Activated CD4-positive, alpha-beta T cell treated with anti-CD3 and anti-CD28 coated beads for 36 hours (primary cell): ENCODE measurements around the gene NPAS3. TPM values are rescaled to one million over a fixed set of nuclear protein-coding genes. Genes with fewer than 3 reads are reported as not detected.

ENCODE experiments used
- ATAC-seq: fragments of 200-7000 bp; cut with Tn5 transposase; one replicate; pipeline ENCODE4 v1.10.0; 2021; ENCODE audit warnings: mild to moderate bottlenecking, moderate library complexity
- CTCF ChIA-PET: fragments of 350-600 bp; sonication (Branson Sonifier 250); formaldehyde crosslinking; loops from one replicate; lab custom pipeline; 2021; ENCODE audit warnings: antibody characterized with exemption; lab: Charles Lee
- POLR2A ChIA-PET: fragments of 350-600 bp; sonication (Branson Sonifier 250); formaldehyde crosslinking; loops from one replicate; lab custom pipeline; 2021; ENCODE audit warnings: antibody characterized with exemption, inconsistent platforms; lab: Charles Lee
- DNase-seq: peaks from one replicate; pipeline ENCODE4 v3.0.0-alpha.2; 2020
- H3K27ac Mint-ChIP-seq: one replicate; pipeline ENCODE4 v1.8.0; 2021; ENCODE audit warnings: mixed read lengths
- H3K27me3 Mint-ChIP-seq: one replicate; pipeline ENCODE4 v1.8.0; 2021; ENCODE audit warnings: mixed read lengths
- H3K36me3 Mint-ChIP-seq: one replicate; pipeline ENCODE4 v1.8.0; 2021; ENCODE audit warnings: low read depth, mixed read lengths
- H3K4me1 Mint-ChIP-seq: one replicate; pipeline ENCODE4 v1.8.0; 2021; ENCODE audit warnings: mixed read lengths
- H3K4me3 Mint-ChIP-seq: one replicate; pipeline ENCODE4 v1.8.0; 2021; ENCODE audit warnings: mild to moderate bottlenecking, moderate library complexity, mixed read lengths
- H3K9me3 Mint-ChIP-seq: one replicate; pipeline ENCODE4 v1.8.0; 2021; ENCODE audit warnings: low read depth, mixed read lengths
- intact Hi-C, 2 experiments: fragments of 100-400 bp; cut with DNase I in 1 of 2; cut with micrococcal nuclease in 1 of 2; formaldehyde crosslinking; loops; one replicate each; pipeline versions ENCODE4 v1.14.2 to v1.15.1; 2022 to 2024; cut with DNase I, micrococcal nuclease
- total RNA-seq, 2 experiments: library from RNA; stranded (reverse); gene quantifications; one replicate each; pipeline ENCODE4 v1.2.3, GENCODE V29; 2021

NPAS3 gene
- total RNA-seq, 2 experiments from 2014 or later, result not detected

DNA sequence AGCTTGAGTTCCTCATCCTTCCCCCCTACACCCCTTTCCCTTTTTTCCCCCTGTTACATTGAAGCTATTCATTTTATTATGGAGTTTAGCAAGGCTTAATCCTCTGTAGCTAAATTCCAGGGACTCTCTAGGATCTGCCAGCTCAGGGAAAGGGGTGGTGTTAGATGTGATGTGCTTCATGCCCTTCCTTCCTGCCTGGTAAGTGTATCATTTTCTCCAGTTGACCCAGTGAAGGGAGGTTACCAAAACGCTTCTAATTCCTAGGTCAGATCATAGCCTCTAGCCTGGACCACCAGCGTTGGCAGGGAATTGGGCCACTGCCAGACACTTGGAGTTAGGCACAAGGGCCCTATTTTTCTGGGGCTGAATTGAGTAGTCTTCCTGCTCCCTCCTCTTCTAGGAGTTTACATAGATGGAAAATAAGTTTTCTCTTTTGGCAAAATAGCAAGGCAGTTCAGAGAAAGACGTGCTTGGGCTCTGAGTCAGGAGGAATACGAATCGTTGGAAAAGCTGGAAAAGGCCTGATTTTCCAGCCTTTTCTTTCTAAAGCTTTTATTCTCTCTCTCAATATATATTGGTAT is 88.3 kb downstream of the NPAS3 start:
- H3K36me3 Mint-ChIP-seq, result no peaks in the 10 kb centered on the region
- POLR2A ChIA-PET, result no interaction called here
- no peak overlapping the region for H3K27ac Mint-ChIP-seq
- no peak for DNase-seq
- CTCF ChIA-PET, result interaction anchor here (0.6 kb wide), 1 partner anchor 72 kb away, joined by 3 read pairs; no protein-coding TSS in a partner anchor
- no peak overlapping the region for H3K4me3 Mint-ChIP-seq
- peaks cover 5% of the 10 kb centered on the region for H3K9me3 Mint-ChIP-seq
- no peaks in the 10 kb centered on the region for H3K4me1 Mint-ChIP-seq
- no peak for ATAC-seq
- H3K27me3 Mint-ChIP-seq, result peaks cover 3% of the 10 kb centered on the region
- intact Hi-C loops, result no loop called here

DNA sequence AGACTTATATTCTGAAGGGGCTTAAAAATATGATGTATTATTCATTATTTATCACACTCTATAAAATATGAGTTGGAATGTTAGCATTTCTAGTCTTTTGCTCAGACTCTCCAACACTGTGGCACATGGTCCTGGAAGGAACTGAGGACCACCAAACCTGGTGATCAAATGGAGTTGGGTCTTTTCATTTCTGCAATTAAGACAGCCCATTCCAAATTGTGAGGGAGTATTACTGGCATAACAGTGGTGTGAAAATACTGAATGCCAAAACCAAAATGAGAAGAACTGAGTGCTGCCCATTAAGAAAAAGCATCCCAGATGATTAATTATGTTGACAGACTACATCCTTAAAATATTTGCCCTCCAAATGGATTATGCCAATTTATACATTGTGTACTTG is 90.8 kb downstream of the NPAS3 start:
- intact Hi-C loops, result no loop called here
- Mint-ChIP-seq H3K27me3 (peaks cover 3% of the 10 kb centered on the region), H3K9me3 (peaks cover 5% of the 10 kb centered on the region), H3K27ac (no peak overlapping the region), H3K4me3 (no peak overlapping the region), H3K36me3 (no peaks in the 10 kb centered on the region), H3K4me1 (no peaks in the 10 kb centered on the region)
- ChIA-PET CTCF (no interaction called here), POLR2A (no interaction called here)
- ATAC-seq, result no peak
- no peak for DNase-seq

DNA sequence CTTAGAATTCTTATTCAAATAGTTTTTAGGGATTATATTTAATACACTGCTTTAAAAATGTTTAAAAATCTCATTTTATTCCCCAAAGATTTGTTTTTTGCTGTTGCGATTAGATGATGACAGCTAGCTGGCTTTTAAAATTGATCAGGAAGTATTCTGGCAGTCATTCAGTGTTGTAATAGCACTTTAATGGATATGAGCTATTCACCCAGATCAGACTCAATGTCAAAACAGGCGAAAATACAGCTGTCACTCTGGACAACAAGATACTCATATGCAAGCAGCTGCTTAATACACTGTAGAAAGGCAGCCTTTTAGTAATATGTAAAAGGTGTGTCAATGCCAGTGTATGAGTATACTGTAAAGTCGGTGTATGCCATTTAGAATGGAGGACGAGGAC is 91.7 kb downstream of the NPAS3 start:
- intact Hi-C loops, result no loop called here
- Mint-ChIP-seq H3K36me3 (no peaks in the 10 kb centered on the region), H3K4me3 (no peak overlapping the region), H3K27me3 (peaks cover 3% of the 10 kb centered on the region), H3K4me1 (no peaks in the 10 kb centered on the region), H3K27ac (no peak overlapping the region), H3K9me3 (peaks cover 5% of the 10 kb centered on the region)
- no peak for DNase-seq
- ChIA-PET POLR2A (no interaction called here), CTCF (no interaction called here)
- no peak for ATAC-seq

DNA sequence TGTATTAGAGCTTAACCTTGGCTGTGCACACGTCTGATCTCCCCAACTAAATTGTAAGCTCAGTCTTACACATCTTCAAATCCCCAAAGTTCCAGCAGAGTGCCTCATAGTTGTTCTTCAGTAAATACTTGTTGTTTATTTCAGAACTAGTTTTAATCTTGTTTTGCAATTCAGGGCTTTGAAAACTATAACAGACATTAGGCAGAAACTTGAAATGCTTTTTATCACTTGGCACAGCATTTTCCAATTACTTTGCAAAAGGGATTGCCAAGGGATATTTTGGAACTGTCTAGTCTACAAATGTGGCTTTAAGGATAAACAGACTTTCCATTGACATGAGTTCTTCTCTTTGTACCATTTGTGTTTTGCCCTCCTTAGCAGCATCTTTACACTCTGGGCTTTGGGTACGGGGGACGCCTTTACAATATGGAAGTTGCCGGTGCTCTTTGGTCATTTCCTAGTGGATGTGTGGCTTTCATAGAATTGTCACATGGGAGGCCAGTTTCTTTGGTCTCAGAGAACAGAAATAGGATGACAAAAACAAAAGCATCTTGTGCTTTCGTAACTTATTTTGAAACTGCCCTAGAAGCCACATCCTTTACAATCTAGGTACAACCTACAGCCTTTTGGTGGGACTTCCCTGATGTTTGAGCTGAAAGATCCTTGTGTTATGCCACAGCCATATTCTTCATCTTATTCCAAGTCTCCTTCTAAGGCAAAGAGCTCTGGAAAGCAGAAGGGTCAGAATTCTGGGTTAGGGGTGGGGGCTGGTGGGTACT is 96.9 kb downstream of the NPAS3 start:
- Mint-ChIP-seq H3K27me3 (no peaks in the 10 kb centered on the region), H3K9me3 (no peaks in the 10 kb centered on the region), H3K36me3 (no peaks in the 10 kb centered on the region), H3K4me3 (no peak overlapping the region), H3K27ac (no peak overlapping the region), H3K4me1 (no peaks in the 10 kb centered on the region)
- ChIA-PET POLR2A (no interaction called here), CTCF (no interaction called here)
- no peak for DNase-seq
- no peak for ATAC-seq
- intact Hi-C loops, result no loop called here

DNA sequence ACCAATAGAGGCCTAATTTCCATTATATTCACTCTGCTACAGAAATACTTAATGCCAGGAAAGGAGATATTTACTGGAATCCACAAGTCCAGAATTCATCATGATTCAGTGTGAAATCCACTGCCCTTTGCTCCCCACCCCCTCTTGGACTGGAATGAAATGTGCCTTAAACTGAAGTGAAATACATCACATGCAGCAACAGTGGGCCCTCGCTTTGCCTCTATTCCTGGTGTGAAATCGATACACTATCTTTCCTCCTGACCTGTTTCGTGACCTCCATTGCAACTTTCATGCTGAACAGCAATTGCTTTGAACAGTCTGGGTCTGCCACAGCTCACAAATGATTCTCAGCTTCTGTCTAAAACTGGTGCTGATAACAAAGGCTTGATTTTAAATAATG is 100.6 kb downstream of the NPAS3 start:
- H3K4me1 Mint-ChIP-seq, result no peaks in the 10 kb centered on the region
- H3K27ac Mint-ChIP-seq, result no peak overlapping the region
- ChIA-PET CTCF (no interaction called here), POLR2A (no interaction called here)
- intact Hi-C loops, result no loop called here
- H3K36me3 Mint-ChIP-seq, result no peaks in the 10 kb centered on the region
- ATAC-seq (no peak), DNase-seq (no peak)
- H3K27me3 Mint-ChIP-seq, result no peaks in the 10 kb centered on the region
- H3K4me3 Mint-ChIP-seq, result no peak overlapping the region
- peaks cover 10% of the 10 kb centered on the region for H3K9me3 Mint-ChIP-seq

DNA sequence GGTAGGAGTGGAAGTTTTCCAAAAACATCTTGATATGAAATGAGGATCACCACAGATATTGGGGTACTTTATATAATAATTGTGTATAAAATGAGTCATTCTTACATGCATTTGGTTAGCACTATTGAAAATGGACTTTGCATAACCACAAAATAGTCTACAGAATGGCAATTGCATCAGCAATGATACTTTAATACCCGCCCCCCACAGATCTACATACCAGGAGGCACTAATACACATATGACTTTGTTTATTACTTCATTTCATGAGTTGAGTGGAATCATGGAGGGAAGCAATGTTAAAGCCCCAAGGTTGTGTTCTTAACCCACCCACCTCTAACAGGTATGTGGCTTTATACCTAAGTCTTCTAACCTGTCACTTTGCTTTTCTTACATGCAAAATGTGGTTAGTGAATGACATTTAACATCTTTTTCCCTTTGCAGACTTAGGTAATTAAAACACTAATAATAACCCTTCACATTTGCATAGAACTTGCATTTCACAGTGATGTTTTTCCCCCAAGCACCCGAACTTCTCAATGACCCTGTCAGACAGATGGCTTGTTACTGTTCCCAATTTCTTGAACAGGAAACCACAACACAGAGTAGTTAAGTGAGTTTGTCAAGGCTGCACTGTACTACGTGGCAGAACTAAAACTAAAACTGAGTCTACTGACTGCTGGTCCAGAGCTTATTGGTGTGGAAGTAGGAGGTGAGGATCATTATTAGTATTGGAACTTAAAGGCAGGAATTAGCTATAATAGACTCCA is 101.9 kb downstream of the NPAS3 start:
- H3K36me3 Mint-ChIP-seq, result no peaks in the 10 kb centered on the region
- CTCF ChIA-PET, result no interaction called here

DNA sequence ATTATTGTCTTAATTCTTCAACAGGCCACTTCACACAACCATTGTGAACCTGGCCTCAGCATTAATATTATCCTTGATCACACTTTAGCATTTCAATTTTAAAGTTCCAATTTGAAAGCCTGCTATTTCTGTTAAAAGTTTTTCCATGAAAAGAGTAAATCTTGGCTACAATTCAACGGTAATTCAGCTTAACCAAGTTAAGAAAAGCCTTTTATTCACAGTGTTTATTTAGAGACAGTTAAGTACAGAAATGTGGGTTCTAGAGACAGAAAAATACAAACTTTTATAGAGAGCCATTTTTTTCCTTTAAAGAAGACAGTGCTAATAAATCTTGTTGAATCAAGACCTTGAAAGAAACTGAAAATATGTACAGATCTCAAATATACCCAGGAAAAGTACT is 103.9 kb downstream of the NPAS3 start:
- no peak for DNase-seq
- Mint-ChIP-seq H3K9me3 (peaks cover 11% of the 10 kb centered on the region), H3K27ac (no peak overlapping the region), H3K4me3 (no peak overlapping the region), H3K27me3 (peaks cover 3% of the 10 kb centered on the region), H3K36me3 (no peaks in the 10 kb centered on the region), H3K4me1 (no peaks in the 10 kb centered on the region)
- ATAC-seq, result no peak
- POLR2A ChIA-PET, result no interaction called here
- CTCF ChIA-PET, result no interaction called here
- intact Hi-C loops, result no loop called here

More for the DNA sequence above, 101.9 kb downstream of the NPAS3 start:
- H3K27me3 Mint-ChIP-seq, result no peaks in the 10 kb centered on the region
- POLR2A ChIA-PET, result no interaction called here
- H3K4me1 Mint-ChIP-seq, result no peaks in the 10 kb centered on the region
- intact Hi-C loops, result no loop called here
- DNase-seq (no peak), ATAC-seq (no peak)
- H3K4me3 Mint-ChIP-seq, result no peak overlapping the region
- H3K9me3 Mint-ChIP-seq, result peaks cover 10% of the 10 kb centered on the region
- no peak overlapping the region for H3K27ac Mint-ChIP-seq

DNA sequence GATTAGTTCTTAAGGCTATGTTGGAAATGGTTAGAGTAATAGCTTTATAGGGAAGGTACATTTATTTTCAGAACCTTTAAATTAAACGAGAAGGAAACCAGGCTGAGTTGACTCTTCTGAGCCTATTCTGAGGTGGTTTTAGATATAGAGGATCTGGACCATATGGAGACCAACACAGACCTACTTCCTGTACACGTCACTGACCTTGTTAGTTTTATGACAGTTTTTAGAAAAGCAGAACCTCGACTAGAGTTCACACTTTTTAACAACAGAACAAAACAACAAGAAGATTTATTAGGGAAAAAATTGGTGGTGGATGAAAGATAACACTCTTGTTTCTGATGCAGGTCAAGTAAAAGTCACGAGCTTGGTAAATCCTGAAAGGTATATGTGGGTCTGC is 107.1 kb downstream of the NPAS3 start:
- Mint-ChIP-seq H3K4me1 (no peaks in the 10 kb centered on the region), H3K36me3 (no peaks in the 10 kb centered on the region), H3K9me3 (peaks cover 11% of the 10 kb centered on the region), H3K4me3 (no peak overlapping the region), H3K27ac (no peak overlapping the region), H3K27me3 (peaks cover 3% of the 10 kb centered on the region)
- DNase-seq (no peak), ATAC-seq (no peak)
- intact Hi-C loops, result no loop called here
- ChIA-PET CTCF (interaction anchor here (0.6 kb wide), 2 partner anchors 17 to 127 kb away, joined by 3 to 4 read pairs; no protein-coding TSS in a partner anchor), POLR2A (no interaction called here)

DNA sequence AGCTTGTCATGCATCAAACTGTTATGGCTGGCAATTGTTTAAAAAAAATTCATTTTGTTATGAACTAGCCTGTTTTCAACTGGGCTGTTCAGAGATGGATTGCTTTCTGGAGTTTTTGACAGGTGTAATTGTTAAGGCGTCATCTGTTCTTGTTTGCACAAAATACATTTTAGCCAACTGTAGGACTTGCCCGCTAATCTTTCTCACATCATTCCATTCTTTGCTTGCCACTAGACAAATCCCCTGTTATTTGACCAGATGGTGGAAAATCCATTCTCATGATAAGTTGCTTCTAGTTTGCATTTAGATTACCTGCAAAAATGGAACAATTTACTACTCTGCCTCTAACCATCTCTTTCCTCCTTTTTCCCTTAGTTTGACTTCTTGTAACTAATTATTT is 114.3 kb downstream of the NPAS3 start:
- intact Hi-C loops, result no loop called here
- H3K4me3 Mint-ChIP-seq, result no peak overlapping the region
- POLR2A ChIA-PET, result no interaction called here
- no peaks in the 10 kb centered on the region for H3K4me1 Mint-ChIP-seq
- H3K9me3 Mint-ChIP-seq, result no peaks in the 10 kb centered on the region
- no peaks in the 10 kb centered on the region for H3K27me3 Mint-ChIP-seq
- no peak overlapping the region for H3K27ac Mint-ChIP-seq
- CTCF ChIA-PET, result no interaction called here
- DNase-seq (no peak), ATAC-seq (no peak)
- H3K36me3 Mint-ChIP-seq, result no peaks in the 10 kb centered on the region

DNA sequence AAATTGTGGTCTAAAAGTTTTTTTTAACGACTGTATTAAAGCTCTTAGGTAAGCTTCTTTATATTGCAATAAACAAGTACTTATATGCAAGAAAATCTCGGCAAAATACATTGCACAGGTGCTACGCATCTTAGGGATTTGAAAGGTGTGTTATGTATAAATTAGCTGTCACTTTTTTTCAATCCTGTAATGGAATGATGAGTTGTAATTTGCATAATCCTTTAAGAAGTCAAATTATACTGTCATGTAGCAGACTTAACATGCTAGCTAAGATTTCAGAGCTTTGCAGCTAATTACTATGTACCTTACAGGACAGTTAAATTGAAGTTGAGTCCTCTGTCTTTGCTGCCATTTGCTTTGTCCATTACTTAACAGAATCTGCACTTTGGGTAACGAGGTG is 117.5 kb downstream of the NPAS3 start:
- no peak overlapping the region for H3K4me3 Mint-ChIP-seq
- ChIA-PET POLR2A (no interaction called here), CTCF (no interaction called here)
- ATAC-seq (no peak), DNase-seq (no peak)
- H3K9me3 Mint-ChIP-seq, result no peaks in the 10 kb centered on the region
- no peaks in the 10 kb centered on the region for H3K36me3 Mint-ChIP-seq
- no peak overlapping the region for H3K27ac Mint-ChIP-seq
- H3K27me3 Mint-ChIP-seq, result no peaks in the 10 kb centered on the region
- no peaks in the 10 kb centered on the region for H3K4me1 Mint-ChIP-seq
- intact Hi-C loops, result no loop called here

DNA sequence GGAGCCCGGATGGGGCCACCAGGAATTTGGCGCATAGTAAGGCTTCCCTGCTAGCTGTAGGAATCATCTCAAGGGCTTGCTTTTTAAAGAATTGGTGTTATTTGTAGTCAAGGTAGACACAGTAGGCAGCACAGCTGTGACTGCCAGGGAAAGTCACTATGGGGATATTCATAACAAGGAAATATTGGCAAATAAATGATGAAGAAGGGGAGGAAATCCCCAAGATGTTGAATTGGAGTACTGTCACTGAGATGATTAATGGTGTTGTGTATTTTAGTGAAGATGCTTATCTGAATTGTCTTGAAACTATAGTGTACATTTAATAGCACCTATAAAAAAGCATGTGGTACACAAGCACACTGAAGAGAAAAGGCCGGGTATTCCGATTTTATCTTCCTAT is 118.9 kb downstream of the NPAS3 start:
- H3K27me3 Mint-ChIP-seq, result no peaks in the 10 kb centered on the region
- ChIA-PET CTCF (interaction anchor here (0.6 kb wide), 1 partner anchor 589 kb away, joined by 4 read pairs; no protein-coding TSS in a partner anchor), POLR2A (no interaction called here)
- ATAC-seq (no peak), DNase-seq (no peak)
- intact Hi-C loops, result no loop called here
- no peak overlapping the region for H3K4me3 Mint-ChIP-seq
- no peaks in the 10 kb centered on the region for H3K9me3 Mint-ChIP-seq
- no peaks in the 10 kb centered on the region for H3K4me1 Mint-ChIP-seq
- H3K27ac Mint-ChIP-seq, result no peak overlapping the region
- no peaks in the 10 kb centered on the region for H3K36me3 Mint-ChIP-seq
